GM12864 (cell line): Measurements from ENCODE around the gene CNOT2.

Source experiments
- DNase-seq: peaks from one replicate; pipeline ENCODE4 v3.0.0-alpha.2; 2011; ENCODE audit warnings: low read depth
- H3K4me3 ChIP-seq: 2 replicates; pipeline ENCODE4 v1.5.1; 2011; ENCODE audit warnings: mild to moderate bottlenecking, low read depth, low read length, control low read depth
- CTCF ChIP-seq: IDR thresholded peaks from 2 replicates; pipeline ENCODE4 v1.5.1; 2011; ENCODE audit warnings: low read depth, mild to moderate bottlenecking, moderate library complexity, low read length, control low read depth, inconsistent platforms; ENCODE audit errors: missing control alignments

CNOT2 gene

GRCh38 chr12:70359458-70360197 is 116.4 kb downstream of the CNOT2 start:
- no peak for DNase-seq
- no peak overlapping the region for H3K4me3 ChIP-seq
- no peak for TF ChIP-seq CTCF

DNA sequence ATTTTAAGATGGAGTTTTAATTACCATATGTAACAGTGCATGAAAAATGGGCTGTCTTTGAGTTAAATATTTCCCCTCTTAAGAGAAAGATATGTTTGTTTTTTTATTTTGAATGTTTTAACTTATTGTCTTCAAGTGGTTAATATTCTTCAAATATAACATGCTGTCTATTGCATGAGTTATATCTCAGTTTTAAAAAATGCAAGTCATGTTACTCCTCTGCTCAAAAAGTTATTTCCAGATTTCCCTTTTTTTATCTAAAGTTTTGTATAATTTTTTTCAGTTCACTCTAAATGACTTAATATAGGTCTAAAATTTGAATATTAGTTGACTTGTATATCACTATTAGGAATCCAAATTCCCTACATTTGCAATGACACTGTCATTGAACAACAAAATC is 117.0 kb downstream of the CNOT2 start:
- DNase-seq = no peak
- no peak overlapping the region for H3K4me3 ChIP-seq
- no peak for TF ChIP-seq CTCF

- DNase-seq = no peak
- H3K4me3 ChIP-seq = peak overlapping the region; percentile 69; the same call in 1 of the 2 replicates
- TF ChIP-seq CTCF = no peak
Measured at GRCh38 chr12:70364695-70365397, 121.6 kb downstream of the CNOT2 start.

- peak overlapping the region; percentile 69 for H3K4me3 ChIP-seq
- no peak for TF ChIP-seq CTCF
- DNase-seq = no peak
Measured at GRCh38 chr12:70365398-70365647, 122.1 kb downstream of the CNOT2 start.

DNA sequence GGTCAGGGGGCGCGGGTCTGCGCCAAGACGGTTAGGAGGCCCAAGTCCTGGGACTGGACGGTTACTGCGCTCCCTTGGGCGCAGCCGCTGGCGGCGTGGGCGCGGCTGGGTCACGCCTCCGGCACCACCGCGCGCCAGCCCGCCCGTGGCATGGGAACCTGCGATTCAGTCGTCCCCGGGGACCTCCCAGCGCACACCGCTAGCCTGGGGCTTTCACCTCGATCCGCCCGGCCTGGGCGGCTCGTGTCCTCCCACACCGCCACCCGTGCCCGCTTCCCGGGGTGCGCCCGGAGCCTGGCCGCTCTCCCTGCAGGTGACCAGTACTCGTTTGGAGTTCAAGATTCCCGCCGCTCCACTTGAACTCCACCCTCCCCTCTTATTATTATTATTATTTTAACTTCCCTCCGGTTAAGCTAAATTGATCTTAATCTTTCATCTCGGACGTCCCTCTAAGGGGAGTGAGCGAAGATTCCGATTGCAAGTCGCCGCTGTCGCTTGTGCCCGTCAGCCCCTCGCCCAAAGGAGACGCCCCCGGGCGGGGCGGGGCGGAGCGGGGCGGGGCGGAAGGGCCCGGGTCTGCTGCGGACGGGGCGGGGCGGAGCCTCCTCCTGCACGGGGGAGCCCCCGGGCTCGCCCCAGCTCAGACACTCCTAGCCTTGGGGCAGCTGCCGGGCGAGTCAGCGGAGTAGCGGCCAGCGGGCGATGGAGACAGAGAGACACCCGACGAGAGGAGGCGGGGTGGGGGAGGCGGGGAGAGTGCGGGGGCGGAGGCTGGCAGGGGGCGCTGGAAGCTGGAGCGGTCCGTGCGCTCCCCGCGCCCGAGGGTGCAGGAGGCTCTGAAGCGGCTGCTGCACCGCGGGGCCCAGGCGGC is 122.7 kb downstream of the CNOT2 start, which contains the start of gene KCNMB4:
Gene KCNMB4 (plus strand): TSS at position 643 of the 871 bp plus-strand sequence. CDS start 445 bp downstream, outside the sequence.
- DNase-seq = no peak

More for the DNA sequence above, 122.7 kb downstream of the CNOT2 start, which contains the start of gene KCNMB4:
- H3K4me3 ChIP-seq = peak within 1 kb of the TSS; percentile 69
- no peak for TF ChIP-seq CTCF
